ENCODE measurements around the gene TMEM234.

The TMEM234 gene

GRCh38 chr1:32247983-32248889, 26.1 kb upstream of the TMEM234 start:
- Histone ChIP-seq H3K27me3 (no peaks in the 10 kb centered on the region), H3K4me1 (no peaks in the 10 kb centered on the region), H3K9me3 (no peaks in the 10 kb centered on the region), H3K36me3 (no peaks in the 10 kb centered on the region), H3K4me3 (ENCODE audit: low read depth, low read length) (no peak overlapping the region)
- peak; percentile 71 for DNase-seq
- TF ChIP-seq CTCF (IDR thresholded peaks at IDR 0.05; ENCODE audit: low read depth, low read length) = peak; percentile 52

GRCh38 chr1:32247452-32247851, 25.3 kb upstream of the TMEM234 start:
- no peaks in the 10 kb centered on the region for H3K4me1 ChIP-seq
- no peak overlapping the region for H3K4me3 ChIP-seq (ENCODE audit: low read depth, low read length)
- H3K9me3 ChIP-seq = no peaks in the 10 kb centered on the region
- TF ChIP-seq CTCF (IDR thresholded peaks at IDR 0.05; ENCODE audit: low read depth, low read length) = no peak
- no peaks in the 10 kb centered on the region for H3K27me3 ChIP-seq
- no peaks in the 10 kb centered on the region for H3K36me3 ChIP-seq
- no peak for DNase-seq

GRCh38 chr1:32246888-32247273, 24.7 kb upstream of the TMEM234 start, which contains the start of gene FAM167B:
Gene FAM167B (plus strand): TSS chr1:32247222. CDS start chr1:32247422, 200 bp downstream.
- DNase-seq = no peak
- no peak for TF ChIP-seq CTCF (IDR thresholded peaks at IDR 0.05; ENCODE audit: low read depth, low read length)
- Histone ChIP-seq H3K4me3 (ENCODE audit: low read depth, low read length) (no peak within 1 kb of the TSS), H3K4me1 (no peaks in the 10 kb centered on the region), H3K9me3 (no peaks in the 10 kb centered on the region), H3K27me3 (no peaks in the 10 kb centered on the region), H3K36me3 (no peaks in the 10 kb centered on the region)

GRCh38 chr1:32242341-32242851, 20.2 kb upstream of the TMEM234 start:
- H3K9me3 ChIP-seq = no peaks in the 10 kb centered on the region
- no peak overlapping the region for H3K4me3 ChIP-seq (ENCODE audit: low read depth, low read length)
- TF ChIP-seq CTCF (IDR thresholded peaks at IDR 0.05; ENCODE audit: low read depth, low read length) = no peak
- DNase-seq = no peak
- no peaks in the 10 kb centered on the region for H3K27me3 ChIP-seq
- no peaks in the 10 kb centered on the region for H3K36me3 ChIP-seq
- H3K4me1 ChIP-seq = no peaks in the 10 kb centered on the region

GRCh38 chr1:32241001-32241763, 19.0 kb upstream of the TMEM234 start:
- Histone ChIP-seq H3K4me3 (ENCODE audit: low read depth, low read length) (peak overlapping the region; percentile 64), H3K9me3 (no peaks in the 10 kb centered on the region), H3K36me3 (no peaks in the 10 kb centered on the region), H3K4me1 (no peaks in the 10 kb centered on the region), H3K27me3 (no peaks in the 10 kb centered on the region)
- DNase-seq = peak; percentile 46
- TF ChIP-seq CTCF (IDR thresholded peaks at IDR 0.05; ENCODE audit: low read depth, low read length) = no peak
